Fibroblast of lung (primary cell): ENCODE measurements around the gene RASSF1. TPM values are rescaled to one million over a fixed set of nuclear protein-coding genes. Genes with fewer than 3 reads are reported as not detected.

ENCODE experiments used
- DNase-seq, 2 donors: peaks; one replicate each; pipeline versions ENCODE4 v3.0.0 to v3.0.0-alpha.2; 2010; ENCODE audit warnings: low read depth in 2 of 2
- H2AFZ ChIP-seq: 2 replicates; pipeline ENCODE4 v1.5.1; 2012; ENCODE audit warnings: low read length, control low read depth, inconsistent platforms
- H3K27ac ChIP-seq: 2 replicates; pipeline ENCODE4 v1.5.1; 2011; ENCODE audit warnings: low read length, control low read depth; ENCODE audit not compliant: insufficient read depth
- H3K27me3 ChIP-seq: 2 replicates; pipeline ENCODE4 v1.5.1; 2011; ENCODE audit warnings: mild to moderate bottlenecking, low read length; ENCODE audit not compliant: control insufficient read depth, insufficient read depth
- H3K36me3 ChIP-seq: 2 replicates; pipeline ENCODE4 v1.5.1; 2011; ENCODE audit warnings: low read length; ENCODE audit not compliant: control insufficient read depth, insufficient read depth
- H3K4me1 ChIP-seq: 2 replicates; pipeline ENCODE4 v1.5.1; 2011; ENCODE audit warnings: low read length; ENCODE audit not compliant: control insufficient read depth, insufficient read depth; ENCODE audit errors: extremely low read depth
- H3K4me2 ChIP-seq: 2 replicates; pipeline ENCODE4 v1.5.1; 2011; ENCODE audit warnings: low read length, control low read depth; ENCODE audit not compliant: insufficient read depth; ENCODE audit errors: extremely low read depth
- H3K4me3 ChIP-seq, 4 experiments: fragments of 200-600 bp in 1 of 4; sonication (generic) in 1 of 4; replicated peaks in 1 of 4; 2 replicates each; pipeline ENCODE4 v1.5.1; 2011 to 2016; ENCODE audit warnings: low read length in 4 of 4, low read depth in 3 of 4, mild to moderate bottlenecking in 3 of 4, control low read depth in 2 of 4, inconsistent platforms in 1 of 4, mixed read lengths in 1 of 4; ENCODE audit not compliant: insufficient read depth in 1 of 4; ENCODE audit errors: control extremely low read depth in 1 of 4
- H3K79me2 ChIP-seq: 2 replicates; pipeline ENCODE4 v1.5.1; 2012; ENCODE audit warnings: mild to moderate bottlenecking, low read length, inconsistent platforms; ENCODE audit not compliant: control insufficient read depth, insufficient read depth
- H3K9ac ChIP-seq: 2 replicates; pipeline ENCODE4 v1.5.1; 2011; ENCODE audit warnings: mild to moderate bottlenecking, low read length, control low read depth; ENCODE audit not compliant: insufficient read depth
- H3K9me3 ChIP-seq: 2 replicates; pipeline ENCODE4 v1.5.1; 2012; ENCODE audit warnings: low read depth, low read length; ENCODE audit not compliant: control insufficient read depth, insufficient read depth
- H4K20me1 ChIP-seq: 2 replicates; pipeline ENCODE4 v1.5.1; 2011; ENCODE audit warnings: low read length; ENCODE audit not compliant: control insufficient read depth, insufficient read depth; ENCODE audit errors: extremely low read depth
- CTCF ChIP-seq, 2 donors: IDR thresholded peaks in 1 of 2; conservative IDR thresholded peaks in 1 of 2; 1 replicate in 1 of 2; 2 replicates in 1 of 2; pipeline ENCODE4 v1.5.1; 2011 to 2012; ENCODE audit warnings: low read length in 2 of 2, control low read depth in 1 of 2, inconsistent platforms in 1 of 2, low read depth in 1 of 2, mild to moderate bottlenecking in 1 of 2
- EZH2 ChIP-seq: IDR thresholded peaks from 2 replicates; pipeline ENCODE4 v1.5.1; 2012; ENCODE audit warnings: low read length, control low read depth, mild to moderate bottlenecking; ENCODE audit errors: missing control alignments
- polyA plus RNA-seq, 2 donors: library from polyadenylated mRNA; depleted of rRNA in 1 of 2; stranded (reverse) in 1 of 2; unstranded in 1 of 2; fragments of >200 nt; gene quantifications; 2 replicates each; pipeline ENCODE4 v1.2.1, GENCODE V29; 2011 to 2012; ENCODE audit warnings: missing spikeins in 1 of 2
- total RNA-seq: library from RNA; depleted of rRNA; stranded (reverse); fragments of >200 nt; gene quantifications from 2 replicates; pipeline ENCODE4 v1.2.1, GENCODE V29; 2014

Gene RASSF1
- total and polyA plus RNA-seq, 2 donors (not counting 1 experiment from before 2014, with no cell fraction given), result 32.4 to 41.7 TPM

GRCh38 chr3:50294492-50295403 lies 45.9 kb downstream of the RASSF1 start:
- TF ChIP-seq EZH2 (no peak), CTCF (conservative IDR thresholded peaks at IDR 0.05 in 1 of 2, IDR thresholded peaks at IDR 0.05 in 1 of 2; ENCODE audit: low read depth in 1 of 2, low read length in 2 of 2) (no peak)

GRCh38 chr3:50294089-50294488 lies 46.5 kb downstream of the RASSF1 start:
- Histone ChIP-seq H3K36me3 (peaks cover 11% of the 10 kb centered on the region), H3K4me1 (peaks cover 9% of the 10 kb centered on the region), H3K9me3 (no peaks in the 10 kb centered on the region), H3K27ac (no peak overlapping the region), H3K9ac (no peak overlapping the region), H4K20me1 (no peaks in the 10 kb centered on the region), H3K4me3 (no peak overlapping the region), H3K27me3 (no peaks in the 10 kb centered on the region), H3K79me2 (peaks cover 19% of the 10 kb centered on the region), H2AFZ (no peak overlapping the region), H3K4me2 (no peak overlapping the region)
- DNase-seq, result no peak
- TF ChIP-seq CTCF (conservative IDR thresholded peaks at IDR 0.05 in 1 of 2, IDR thresholded peaks at IDR 0.05 in 1 of 2; ENCODE audit: low read depth in 1 of 2, low read length in 2 of 2) (no peak), EZH2 (no peak)

More at GRCh38 chr3:50294492-50295403, 45.9 kb downstream of the RASSF1 start:
- peaks cover 19% of the 10 kb centered on the region for H3K79me2 ChIP-seq
- no peaks in the 10 kb centered on the region for H3K27me3 ChIP-seq
- peaks cover 11% of the 10 kb centered on the region for H3K4me1 ChIP-seq
- no peak overlapping the region for H3K4me3 ChIP-seq
- no peaks in the 10 kb centered on the region for H4K20me1 ChIP-seq
- H3K9ac ChIP-seq, result no peak overlapping the region
- H3K4me2 ChIP-seq, result no peak overlapping the region
- H3K9me3 ChIP-seq, result no peaks in the 10 kb centered on the region
- H3K36me3 ChIP-seq, result peaks cover 6% of the 10 kb centered on the region
- H3K27ac ChIP-seq, result no peak overlapping the region
- no peak for DNase-seq
- H2AFZ ChIP-seq, result no peak overlapping the region

- H3K27ac ChIP-seq, result peak overlapping the region; percentile 93
- H3K9ac ChIP-seq, result no peak overlapping the region
- H3K4me2 ChIP-seq, result peak overlapping the region; percentile 96
- peaks cover 16% of the 10 kb centered on the region for H3K36me3 ChIP-seq
- H3K4me3 ChIP-seq, result peak overlapping the region in 1 of 4 experiments; percentile 79
- no peaks in the 10 kb centered on the region for H3K9me3 ChIP-seq
- peak overlapping the region; percentile 53 for H2AFZ ChIP-seq
- no peaks in the 10 kb centered on the region for H4K20me1 ChIP-seq
- no peak for TF ChIP-seq EZH2
- peaks cover 5% of the 10 kb centered on the region for H3K4me1 ChIP-seq
- peaks cover 19% of the 10 kb centered on the region for H3K79me2 ChIP-seq
- DNase-seq, result no peak
- H3K27me3 ChIP-seq, result no peaks in the 10 kb centered on the region
These were observed 47.4 kb downstream of the RASSF1 start for GRCh38 chr3:50293079-50293801.
